HG03521 (cell line): Measurements from ENCODE around the gene DPP7.

ENCODE experiments used
- ATAC-seq: cut with Tn5 transposase; IDR thresholded peaks from one replicate; pipeline ENCODE4 v1.9.1; 2021; ENCODE audit warnings: mild to moderate bottlenecking, moderate library complexity; ENCODE audit not compliant: unreplicated experiment

DPP7 gene

DNA sequence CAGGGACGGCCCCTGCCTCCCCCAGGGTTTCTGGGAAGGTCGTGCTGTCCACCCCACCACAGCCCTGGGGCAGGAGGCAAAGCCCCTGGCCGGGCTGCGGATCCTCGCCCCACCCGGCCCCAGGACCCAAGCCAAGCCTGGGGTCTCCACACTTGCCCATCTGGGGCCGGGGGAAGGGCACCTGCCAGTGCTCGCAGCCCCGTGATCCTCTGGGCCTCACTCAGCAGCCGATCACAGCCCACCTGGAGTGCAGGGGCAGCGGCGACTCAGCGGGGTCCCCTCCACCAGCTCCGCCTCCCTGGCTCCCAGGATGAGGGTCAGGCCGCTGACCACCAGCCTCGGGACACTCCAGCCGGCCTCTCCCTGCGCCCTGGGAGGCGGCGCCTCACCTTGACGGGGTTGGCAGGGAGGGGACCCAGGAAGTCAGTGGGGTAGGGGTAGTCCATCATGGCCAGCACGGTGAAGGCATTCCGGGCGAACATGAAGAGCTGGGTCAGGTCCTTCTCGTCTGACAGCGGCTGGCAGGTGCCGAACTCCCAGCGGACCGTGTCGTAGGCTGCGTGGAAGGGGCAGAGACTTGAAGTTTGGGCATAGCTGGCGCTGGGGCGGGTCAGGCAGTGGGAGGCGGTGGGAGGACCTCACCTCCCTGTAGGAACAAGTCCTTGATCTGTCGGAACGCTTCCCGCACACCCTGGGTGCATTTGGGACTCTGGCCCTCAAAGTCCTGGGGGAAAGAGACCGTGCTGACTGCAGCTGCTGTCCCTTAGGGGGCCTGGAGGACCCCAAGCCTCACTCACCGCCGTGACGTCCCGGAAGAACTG lies 1.8 kb downstream of the DPP7 start:
- ATAC-seq, result no peak

DNA sequence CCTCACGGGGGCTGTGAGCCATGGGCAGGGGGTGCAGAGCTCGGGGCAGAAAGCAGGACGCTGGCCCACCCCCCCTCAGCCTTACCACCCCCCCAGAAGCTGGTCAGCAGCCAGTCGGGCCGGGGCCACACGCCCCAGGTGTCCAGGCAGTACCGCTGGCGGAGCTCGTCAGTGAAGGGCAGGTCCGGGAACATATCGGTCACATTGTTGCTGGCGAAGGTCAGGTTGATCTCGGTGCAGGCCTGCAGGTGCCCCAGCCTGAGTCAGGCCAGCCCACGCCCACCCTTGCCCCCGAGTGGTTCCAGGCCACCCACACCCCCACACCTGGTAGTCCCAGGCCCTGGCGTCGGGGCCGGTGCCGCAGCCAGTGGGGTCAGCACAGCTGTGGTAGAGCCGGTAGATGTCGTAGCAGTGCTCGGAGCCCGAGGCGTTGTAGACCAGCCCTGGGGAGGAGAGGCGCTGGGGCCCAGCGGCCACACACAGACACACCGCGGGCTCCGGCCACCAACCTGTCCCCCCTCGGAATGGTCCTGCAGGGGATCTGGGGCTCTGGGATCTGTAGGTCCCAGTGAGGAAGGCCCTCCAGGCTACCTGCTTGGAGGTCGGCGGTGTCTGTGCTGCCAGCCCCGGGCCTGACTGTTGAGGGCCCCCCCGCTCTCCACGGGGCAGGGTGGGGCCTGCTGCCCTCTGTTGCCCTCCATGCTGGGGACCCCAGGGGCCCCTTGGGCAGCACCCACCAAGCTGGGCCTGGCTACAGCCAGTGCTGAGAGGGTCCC lies 2.6 kb downstream of the DPP7 start:
- no peak for ATAC-seq

DNA sequence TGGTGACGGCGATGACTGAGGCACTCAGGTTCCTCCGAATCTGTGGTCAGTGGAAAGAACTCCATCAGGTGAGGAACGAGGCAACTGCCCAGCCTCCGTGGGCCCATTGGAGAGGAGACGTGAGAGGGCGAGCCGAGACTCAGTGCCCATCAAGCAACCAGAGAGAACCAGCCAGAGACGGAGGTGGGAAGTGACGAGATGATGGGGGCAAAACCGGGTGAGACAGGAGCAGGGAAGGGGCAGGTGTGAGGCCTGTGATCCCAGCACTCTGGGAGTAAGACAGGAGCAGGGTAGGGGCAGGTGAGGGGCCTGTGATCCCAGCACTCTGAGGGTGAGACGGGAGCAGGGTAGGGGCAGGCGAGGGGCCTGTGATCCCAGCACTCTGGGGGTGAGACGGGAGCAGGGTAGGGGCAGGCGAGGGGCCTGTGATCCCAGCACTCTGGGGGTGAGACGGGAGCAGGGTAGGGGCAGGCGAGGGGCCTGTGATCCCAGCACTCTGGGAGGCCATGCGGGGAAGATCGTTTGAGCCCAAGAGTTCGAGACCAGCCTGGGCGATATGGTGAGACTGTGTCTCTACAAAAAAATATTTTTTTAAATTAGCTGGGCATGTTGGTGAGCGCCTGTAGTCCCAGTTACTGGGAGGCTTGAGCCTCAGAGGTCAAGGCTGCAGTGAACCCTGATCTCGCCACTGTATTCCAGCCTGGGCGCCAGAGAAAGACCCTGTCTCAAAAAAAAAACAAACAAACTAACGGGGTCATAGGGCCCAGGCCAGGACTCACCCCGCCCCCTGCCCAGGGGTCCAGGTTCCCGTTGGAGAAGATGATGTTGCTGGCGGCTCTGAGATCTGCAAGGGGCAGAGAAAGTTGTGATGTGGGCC lies 3.4 kb downstream of the DPP7 start:
- ATAC-seq, result no peak

DNA sequence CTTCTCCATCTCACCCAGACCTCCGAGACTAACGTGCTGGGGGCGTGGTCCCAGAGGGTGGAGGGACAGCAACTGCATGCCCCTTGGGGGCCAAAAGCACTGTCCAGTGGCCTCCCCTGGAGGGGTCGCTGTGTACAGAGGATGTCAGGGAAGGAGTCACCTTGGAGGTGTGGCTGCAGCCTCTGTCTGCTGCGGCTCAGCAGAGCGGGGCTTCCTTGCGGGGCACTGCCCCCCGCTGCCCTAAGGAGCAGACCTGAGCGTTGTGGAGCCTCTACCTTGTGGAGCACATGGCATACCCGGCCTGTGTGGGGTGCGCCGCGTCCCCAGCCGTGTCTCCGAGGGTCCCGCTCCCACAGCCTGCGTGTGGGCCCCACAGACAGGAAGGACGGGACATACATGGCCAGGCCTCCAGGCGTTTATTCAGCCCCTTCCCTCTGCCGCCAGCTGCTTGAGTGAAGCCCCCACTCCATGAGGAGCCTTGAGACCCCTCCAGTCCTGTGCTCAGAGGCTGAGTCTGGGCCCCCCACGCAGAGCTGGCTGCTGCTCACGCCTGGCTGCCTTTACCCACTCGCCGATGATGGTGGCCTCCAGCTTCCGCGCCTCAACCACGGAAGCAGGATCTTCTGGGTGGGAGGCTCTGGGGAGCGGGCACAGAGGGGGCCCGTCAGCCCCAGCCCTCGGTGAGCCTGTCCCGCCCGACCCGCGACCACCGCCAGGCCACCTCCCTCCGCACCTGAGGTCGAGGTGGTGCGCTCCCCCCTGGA lies 4.2 kb downstream of the DPP7 start:
- no peak for ATAC-seq

DNA sequence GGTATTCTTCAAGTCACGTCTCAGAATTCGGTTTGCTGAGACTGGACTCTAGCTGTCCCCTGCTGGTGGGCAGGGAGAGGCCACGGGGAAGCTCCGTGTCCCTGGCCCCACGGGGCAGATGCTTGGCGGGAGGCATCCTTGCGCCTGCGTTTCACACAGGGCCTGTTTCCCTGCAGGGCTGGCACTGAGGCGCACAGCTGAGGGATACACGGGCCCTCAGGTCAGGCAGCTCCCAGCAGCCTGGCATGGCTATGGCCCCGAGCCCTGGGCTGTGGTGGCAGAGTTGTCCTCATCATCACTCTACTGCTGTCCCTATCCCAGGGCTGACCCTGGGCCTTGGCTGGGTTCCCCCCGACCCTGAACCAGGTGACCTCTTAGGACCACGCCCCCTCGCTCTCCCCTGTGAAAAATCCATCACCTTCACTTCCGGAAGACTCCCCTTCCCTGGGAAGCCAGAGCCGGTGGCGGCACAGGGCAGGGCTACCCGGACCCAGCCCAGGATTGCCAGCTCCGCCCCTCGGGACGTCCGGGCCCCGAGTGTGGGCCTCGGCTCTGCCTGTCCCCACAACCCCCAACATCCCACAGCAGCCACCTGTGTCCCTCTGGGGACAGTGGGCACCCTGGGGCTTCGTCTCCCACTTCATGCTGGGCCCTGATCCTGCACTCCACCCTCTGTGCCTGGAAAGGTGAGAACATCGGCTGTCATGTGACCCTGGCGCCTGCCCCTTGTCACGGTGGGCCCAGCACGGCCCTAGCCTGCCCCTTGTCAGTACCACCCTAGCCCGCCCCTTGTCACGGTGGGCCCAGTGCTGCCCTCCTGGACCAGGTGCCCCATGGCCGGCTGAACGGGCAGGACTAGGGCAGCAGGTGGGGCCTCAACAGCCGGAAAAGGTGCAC lies 5.0 kb downstream of the DPP7 start:
- no peak for ATAC-seq

DNA sequence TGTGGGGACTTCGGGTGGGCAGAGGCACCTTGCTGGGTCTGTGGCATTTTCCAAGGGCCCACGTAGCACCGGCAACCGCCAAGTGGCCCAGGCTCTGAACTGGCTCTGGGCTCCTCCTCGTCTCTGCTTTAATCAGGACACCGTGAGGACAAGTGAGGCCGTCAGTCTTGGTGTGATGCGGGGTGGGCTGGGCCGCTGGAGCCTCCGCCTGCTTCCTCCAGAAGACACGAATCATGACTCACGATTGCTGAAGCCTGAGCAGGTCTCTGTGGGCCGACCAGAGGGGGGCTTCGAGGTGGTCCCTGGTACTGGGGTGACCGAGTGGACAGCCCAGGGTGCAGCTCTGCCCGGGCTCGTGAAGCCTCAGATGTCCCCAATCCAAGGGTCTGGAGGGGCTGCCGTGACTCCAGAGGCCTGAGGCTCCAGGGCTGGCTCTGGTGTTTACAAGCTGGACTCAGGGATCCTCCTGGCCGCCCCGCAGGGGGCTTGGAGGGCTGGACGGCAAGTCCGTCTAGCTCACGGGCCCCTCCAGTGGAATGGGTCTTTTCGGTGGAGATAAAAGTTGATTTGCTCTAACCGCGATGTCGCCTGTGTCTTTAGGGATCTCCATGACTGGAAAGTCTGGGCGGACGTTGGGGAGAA lies 5.8 kb downstream of the DPP7 start:
- ATAC-seq, result no peak

DNA sequence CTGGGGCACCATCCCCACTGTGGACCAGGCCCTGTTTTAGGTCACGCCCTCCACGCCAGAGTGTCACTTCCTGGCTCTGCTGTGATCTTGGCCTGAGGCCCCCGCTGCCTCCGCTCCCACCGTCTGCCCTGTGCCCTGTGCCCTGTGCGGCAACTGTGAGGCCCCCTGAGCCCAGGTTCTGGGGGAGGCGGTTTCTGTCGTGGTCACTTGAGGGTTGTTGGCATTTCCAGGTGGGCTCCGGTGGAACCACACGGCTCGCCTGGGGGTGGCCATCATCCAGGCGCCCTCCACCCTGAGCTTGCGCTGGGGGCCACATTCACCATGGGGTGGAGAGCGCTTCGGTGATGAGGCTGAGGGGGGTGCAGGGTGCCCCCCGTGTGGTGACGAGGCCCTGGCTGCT lies 6.6 kb downstream of the DPP7 start:
- ATAC-seq, result no peak

DNA sequence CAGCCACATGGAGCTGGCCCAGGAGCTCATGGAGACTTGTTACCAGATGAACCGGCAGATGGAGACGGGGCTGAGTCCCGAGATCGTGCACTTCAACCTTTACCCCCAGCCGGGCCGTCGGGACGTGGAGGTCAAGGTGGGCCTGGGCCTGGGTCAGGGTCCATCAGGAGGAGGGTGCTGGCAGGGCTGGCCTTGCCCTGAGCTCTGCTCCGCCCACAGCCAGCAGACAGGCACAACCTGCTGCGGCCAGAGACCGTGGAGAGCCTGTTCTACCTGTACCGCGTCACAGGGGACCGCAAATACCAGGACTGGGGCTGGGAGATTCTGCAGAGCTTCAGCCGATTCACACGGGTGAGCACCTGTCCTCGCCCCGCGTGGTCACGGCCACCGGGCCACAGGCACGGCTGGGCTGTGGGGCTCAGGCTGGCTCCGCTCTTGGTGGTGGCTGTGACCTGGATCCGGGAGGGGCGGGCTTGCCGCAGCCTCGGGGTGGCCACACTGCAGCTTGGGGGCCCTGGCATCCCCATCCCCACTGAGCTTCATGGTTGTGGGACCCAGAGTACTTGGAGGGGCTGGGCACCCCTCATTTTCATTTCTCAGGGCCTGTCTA lies 7.1 kb downstream of the DPP7 start:
- no peak for ATAC-seq

DNA sequence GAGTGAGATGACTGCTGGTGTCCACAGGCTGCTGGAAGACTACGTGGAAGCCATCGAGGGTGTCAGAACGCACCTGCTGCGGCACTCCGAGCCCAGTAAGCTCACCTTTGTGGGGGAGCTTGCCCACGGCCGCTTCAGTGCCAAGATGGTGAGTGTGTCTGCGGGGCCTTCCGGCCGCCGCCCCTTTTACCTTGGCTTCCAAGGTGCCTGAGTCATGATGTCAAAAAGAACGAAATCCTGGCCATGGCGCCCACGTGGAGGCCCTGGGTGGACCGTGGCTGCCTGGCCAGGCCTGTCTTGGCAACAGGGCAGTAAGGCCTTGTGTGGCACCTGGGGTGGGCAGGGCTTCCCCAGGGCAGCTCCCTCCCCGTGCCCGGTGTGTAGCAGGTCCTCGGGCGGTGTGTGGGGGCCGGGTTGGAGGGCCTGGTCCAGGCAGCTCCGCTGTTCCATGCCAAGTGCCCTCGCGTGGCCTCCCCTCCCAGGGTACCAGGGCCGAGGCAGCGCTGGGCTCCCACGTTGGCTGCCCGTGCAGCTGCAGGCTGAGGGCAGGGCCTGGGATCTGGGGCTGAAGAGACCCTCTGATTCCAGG lies 7.8 kb downstream of the DPP7 start:
- no peak for ATAC-seq

DNA sequence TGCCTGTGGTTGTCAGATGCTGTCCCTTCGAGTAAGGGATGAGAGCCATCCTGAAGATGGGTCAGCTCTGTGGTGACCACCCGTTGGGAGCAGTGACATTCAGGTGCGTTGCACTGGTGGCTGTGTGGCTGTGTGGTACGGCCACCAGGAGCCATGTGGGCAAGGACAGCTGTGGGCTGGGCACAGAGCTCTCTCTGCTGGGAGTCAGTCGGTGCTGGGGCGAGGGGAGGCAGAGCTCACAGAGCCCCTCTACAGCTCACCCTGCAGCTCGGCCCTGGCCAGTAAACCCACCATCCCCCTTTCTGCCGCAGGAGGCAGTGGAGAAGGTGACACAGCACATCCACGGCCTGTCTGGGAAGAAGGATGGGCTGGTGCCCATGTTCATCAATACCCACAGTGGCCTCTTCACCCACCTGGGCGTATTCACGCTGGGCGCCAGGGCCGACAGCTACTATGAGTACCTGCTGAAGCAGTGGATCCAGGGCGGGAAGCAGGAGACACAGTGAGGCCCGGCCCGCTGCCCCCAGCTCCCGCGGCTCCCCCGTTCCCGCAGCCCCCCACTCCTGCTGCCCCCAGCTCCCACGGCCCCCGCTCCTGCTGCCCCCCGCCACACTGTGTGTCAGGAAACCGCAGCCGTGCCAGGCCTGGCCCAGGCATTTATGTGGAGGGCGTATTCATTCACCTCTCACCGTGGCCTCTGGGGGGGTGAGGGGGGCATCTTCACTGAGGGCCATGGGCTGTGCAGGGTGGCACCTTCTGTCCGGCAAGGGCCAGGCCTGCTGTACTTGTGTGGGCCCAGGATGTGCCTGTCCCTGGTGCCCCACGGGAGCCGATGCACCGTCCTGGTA lies 8.5 kb downstream of the DPP7 start:
- ATAC-seq, result no peak

DNA sequence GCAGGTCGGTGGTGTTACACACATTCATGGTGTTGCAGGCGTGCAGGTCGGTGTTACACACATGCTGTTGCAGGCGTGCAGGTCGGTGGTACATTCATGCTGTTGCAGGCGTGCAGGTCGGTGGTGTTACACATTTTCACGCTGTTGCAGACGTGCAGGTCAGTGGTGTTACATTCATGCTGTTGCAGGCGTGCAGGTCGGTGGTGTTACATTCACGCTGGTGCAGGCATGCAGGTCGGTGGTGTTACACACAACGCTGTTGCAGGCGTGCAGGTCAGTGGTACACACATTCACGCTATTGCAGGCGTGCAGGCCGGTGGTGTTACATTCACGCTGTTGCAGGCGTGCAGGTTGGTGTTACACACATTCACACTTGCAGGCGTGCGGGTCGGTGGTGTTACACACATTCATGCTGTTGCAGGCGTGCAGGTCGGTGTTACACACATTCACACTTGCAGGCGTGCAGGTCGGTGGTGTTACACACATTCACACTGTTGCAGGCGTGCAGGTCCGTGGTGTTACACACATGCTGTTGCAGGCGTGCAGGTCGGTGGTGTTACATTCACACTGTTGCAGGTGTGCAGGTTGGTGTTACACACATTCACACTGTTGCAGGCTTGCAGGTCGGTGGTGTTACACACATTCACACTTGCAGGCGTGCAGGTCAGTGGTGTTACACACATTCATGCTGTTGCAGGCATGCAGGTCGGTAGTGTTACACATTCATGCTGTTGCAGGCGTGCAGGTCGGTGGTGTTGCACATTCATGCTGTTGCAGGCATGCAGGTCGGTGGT lies 11.1 kb downstream of the DPP7 start:
- no peak for ATAC-seq

DNA sequence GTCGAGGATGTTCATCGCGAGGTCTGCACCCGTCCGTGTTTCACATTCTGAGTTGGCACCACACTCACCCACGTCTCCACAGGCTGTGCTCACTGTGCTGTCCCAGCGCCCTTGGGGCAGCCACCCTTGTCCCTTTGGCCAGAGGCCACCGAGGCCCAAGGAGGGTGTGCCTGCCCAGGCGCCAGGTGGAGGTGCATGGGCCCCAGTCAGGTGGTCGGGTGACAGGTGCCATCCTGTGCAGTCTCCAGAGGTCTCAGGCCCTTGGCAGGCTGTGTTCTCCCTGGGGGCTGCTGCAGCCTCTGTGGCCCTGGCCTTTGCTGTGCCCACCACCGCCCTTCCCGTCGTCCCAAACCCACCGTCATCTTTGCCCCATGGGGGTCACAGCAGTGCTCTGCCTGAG lies 15.3 kb downstream of the DPP7 start:
- no peak for ATAC-seq

DNA sequence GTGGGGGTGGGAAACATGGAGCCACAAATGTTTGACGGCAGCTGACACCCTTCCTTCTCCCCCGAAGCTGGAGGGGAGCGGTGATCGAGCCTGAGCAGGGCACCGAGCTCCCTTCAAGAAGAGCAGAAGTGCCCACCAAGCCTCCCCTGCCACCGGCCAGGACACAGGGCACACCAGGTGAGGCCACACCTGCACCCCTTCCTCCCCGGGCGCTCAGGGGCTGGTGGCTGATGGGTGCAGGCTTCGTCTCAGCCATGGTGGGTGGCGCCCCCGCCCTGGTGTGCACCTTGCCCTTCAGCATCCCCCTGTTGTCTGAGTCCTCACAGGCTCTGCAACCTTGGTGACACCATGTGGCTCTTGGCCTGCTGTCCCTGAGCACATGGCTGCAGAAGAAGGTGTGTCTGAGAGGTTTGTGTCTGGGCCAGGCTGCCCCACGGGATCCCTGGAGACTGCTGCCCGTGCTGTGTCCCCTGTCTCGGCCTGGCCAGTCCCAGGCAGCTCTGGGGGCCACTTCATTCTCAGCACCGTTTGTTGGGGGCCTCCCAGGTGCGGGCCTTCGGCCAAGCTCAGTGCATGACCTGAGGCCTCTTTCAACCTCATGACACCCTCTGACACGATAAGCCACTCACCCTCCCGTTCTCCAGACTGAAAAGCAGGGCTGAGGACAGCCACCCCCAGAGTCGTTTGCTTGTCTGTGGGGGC lies 16.6 kb downstream of the DPP7 start:
- ATAC-seq, result no peak

DNA sequence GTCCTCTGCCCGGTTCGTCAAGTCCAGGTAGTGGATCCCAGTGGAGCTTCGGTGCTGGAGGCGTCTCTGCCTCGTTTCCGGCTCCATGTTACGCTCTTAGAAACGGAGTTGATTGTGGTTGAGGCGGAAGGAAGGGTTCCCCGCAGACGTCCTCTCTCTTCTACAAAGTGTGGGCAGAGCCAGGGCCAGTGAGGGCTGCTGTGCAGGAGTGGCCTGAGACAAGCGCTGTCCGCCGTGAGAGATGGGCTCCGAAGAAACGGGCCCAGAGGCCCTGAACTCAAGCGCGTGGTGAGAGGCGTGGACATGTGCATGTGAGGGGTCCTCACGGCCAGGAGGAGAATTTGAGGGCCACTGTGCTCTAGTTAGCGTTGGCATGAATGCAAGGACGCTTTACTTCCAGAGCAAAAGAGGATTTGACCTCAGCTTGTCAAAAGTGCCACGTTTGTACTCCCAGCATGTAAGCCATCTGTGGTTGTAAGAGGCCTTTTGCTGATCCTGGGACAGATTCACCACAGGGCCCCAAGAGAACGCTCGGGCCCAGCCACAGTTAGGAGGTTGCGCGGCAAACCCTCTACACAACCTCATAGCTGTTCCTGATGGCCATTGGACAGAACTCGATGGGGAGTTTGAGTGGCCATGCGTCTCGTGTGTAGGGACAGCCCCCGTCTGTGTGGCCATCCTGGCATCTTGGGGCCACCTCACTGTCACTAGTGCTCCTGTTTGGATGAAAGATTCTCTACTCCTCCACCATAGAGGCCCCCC lies 17.6 kb downstream of the DPP7 start:
- ATAC-seq, result no peak
